GM12891 (cell line): ENCODE results near the gene PSKH1.

ENCODE experiments used
- PAX5 ChIP-seq: IDR thresholded peaks from 2 replicates; pipeline ENCODE4 v1.6.1; 2011; ENCODE audit warnings: low read length, moderate library complexity, mild to moderate bottlenecking; ENCODE audit not compliant: insufficient read depth, severe bottlenecking
- POLR2AphosphoS5 ChIP-seq: IDR thresholded peaks from 2 replicates; pipeline ENCODE4 v1.6.1; 2011; ENCODE audit warnings: low read depth, low read length, control low read depth

DNA sequence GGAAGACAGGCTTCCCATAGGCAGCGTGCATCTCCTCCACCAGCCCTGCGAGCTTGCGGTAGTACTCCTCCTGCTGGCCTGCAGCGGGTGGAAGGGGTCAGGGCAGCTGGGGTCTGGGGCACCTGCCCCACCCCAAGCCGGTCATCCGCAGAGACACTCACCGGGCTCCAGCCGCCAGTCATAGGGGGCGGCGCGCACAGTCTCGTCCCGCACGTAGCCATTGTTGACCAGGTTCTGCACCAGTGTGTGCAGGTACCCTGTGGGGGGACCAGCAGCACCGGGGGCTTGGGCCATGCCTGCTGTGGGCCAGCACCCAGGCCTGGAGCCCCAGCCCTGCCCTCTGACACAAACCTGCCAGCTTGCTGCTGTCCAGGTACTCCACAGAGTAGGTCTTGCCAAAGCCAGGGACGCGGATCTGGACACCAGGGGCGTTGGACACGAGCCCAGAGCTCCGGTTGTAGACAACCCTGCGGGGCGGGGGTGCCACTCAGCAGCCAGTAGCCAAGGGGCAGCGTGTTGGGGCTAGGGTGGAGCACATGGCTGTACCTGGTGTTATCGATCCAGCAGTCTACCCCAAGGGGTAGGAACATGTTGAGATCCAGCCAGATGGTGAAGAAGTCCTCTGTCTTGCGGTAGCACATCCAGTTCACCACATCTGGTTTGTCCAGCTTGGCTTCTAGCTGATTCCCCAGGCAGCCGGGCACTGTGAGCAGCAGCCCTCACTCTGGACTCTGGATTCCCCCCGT, 49.6 kb downstream of the PSKH1 start:
- TF ChIP-seq POLR2AphosphoS5 (no peak), PAX5 (no peak)
